ENCODE data around the gene VSTM4. TPM values are rescaled to one million over a fixed set of nuclear protein-coding genes. Genes with fewer than 3 reads are reported as not detected.

The VSTM4 gene
- total RNA-seq, 1 experiment from 2014 or later = not detected

- H3K27me3 Mint-ChIP-seq (ENCODE audit: insufficient read depth, unreplicated experiment) = peaks cover 15% of the 10 kb centered on the region
- no peak overlapping the region for H3K4me3 Mint-ChIP-seq (ENCODE audit: unreplicated experiment)
- POLR2A ChIA-PET = no interaction called here
- no peak overlapping the region for H3K27ac Mint-ChIP-seq (ENCODE audit: unreplicated experiment)
- TF ChIP-seq, protein P1, sequence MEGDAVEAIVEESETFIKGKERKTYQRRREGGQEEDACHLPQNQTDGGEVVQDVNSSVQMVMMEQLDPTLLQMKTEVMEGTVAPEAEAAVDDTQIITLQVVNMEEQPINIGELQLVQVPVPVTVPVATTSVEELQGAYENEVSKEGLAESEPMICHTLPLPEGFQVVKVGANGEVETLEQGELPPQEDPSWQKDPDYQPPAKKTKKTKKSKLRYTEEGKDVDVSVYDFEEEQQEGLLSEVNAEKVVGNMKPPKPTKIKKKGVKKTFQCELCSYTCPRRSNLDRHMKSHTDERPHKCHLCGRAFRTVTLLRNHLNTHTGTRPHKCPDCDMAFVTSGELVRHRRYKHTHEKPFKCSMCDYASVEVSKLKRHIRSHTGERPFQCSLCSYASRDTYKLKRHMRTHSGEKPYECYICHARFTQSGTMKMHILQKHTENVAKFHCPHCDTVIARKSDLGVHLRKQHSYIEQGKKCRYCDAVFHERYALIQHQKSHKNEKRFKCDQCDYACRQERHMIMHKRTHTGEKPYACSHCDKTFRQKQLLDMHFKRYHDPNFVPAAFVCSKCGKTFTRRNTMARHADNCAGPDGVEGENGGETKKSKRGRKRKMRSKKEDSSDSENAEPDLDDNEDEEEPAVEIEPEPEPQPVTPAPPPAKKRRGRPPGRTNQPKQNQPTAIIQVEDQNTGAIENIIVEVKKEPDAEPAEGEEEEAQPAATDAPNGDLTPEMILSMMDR (IDR thresholded peaks at IDR 0.05; ENCODE audit: insufficient read depth in 1 of 2, low read depth in 1 of 2, low read length in 1 of 2, severe bottlenecking in 1 of 2, unreplicated experiment in 1 of 2) = no peak
- H3K9me3 Mint-ChIP-seq (ENCODE audit: unreplicated experiment) = no peaks in the 10 kb centered on the region
- no peaks in the 10 kb centered on the region for H3K4me1 Mint-ChIP-seq (ENCODE audit: low read depth, unreplicated experiment)
- DNase-seq = no peak
- H3K36me3 Mint-ChIP-seq (ENCODE audit: insufficient read depth, unreplicated experiment) = no peaks in the 10 kb centered on the region
- H3K4me1 ChIP-seq = no peaks in the 10 kb centered on the region
- 0 out of 2 replicates have a peak, but pooled peaks cover 6% of the 10 kb centered on the region for H3K9me3 ChIP-seq
- no TSS peak for BruUV-seq (replicated peaks)
- intact Hi-C loops (cut with micrococcal nuclease; ENCODE audit: unreplicated experiment) = no loop called here
- no peak overlapping the region for H3K4me3 ChIP-seq (ENCODE audit: low read depth, low read length)
- CTCF ChIA-PET = no interaction called here
- 0 out of 2 replicates have a peak, but pooled peaks cover 1% of the 10 kb centered on the region for H3K27me3 ChIP-seq (replicated peaks; ENCODE audit: control insufficient read depth, insufficient read depth, low read length)
- H3K36me3 ChIP-seq (ENCODE audit: control insufficient read depth, insufficient read depth, low read length) = no peaks in the 10 kb centered on the region
Measured at GRCh38 chr10:49143249-49143648, 27.9 kb upstream of the VSTM4 start.

GRCh38 chr10:49141541-49142332, 26.4 kb upstream of the VSTM4 start:
- Histone ChIP-seq H3K4me3 (ENCODE audit: low read depth, low read length) (no peak overlapping the region), H3K9me3 (no peaks in the 10 kb centered on the region), H3K4me1 (no peaks in the 10 kb centered on the region), H3K27me3 (replicated peaks; ENCODE audit: control insufficient read depth, insufficient read depth, low read length) (0 out of 2 replicates have a peak, but pooled peaks cover 1% of the 10 kb centered on the region), H3K36me3 (ENCODE audit: control insufficient read depth, insufficient read depth, low read length) (no peaks in the 10 kb centered on the region)
- no peaks in the 10 kb centered on the region for H3K36me3 Mint-ChIP-seq (ENCODE audit: insufficient read depth, unreplicated experiment)
- TF ChIP-seq, protein P1 (IDR thresholded peaks at IDR 0.05; ENCODE audit: insufficient read depth in 1 of 2, low read depth in 1 of 2, low read length in 1 of 2, severe bottlenecking in 1 of 2, unreplicated experiment in 1 of 2) = no peak
- intact Hi-C loops (cut with micrococcal nuclease; ENCODE audit: unreplicated experiment) = no loop called here
- no TSS peak for BruUV-seq (replicated peaks)
- H3K9me3 Mint-ChIP-seq (ENCODE audit: unreplicated experiment) = no peaks in the 10 kb centered on the region
- no peaks in the 10 kb centered on the region for H3K4me1 Mint-ChIP-seq (ENCODE audit: low read depth, unreplicated experiment)
- no peak for DNase-seq
- H3K27me3 Mint-ChIP-seq (ENCODE audit: insufficient read depth, unreplicated experiment) = peaks cover 18% of the 10 kb centered on the region
- ChIA-PET POLR2A (no interaction called here), CTCF (no interaction called here)
- H3K27ac Mint-ChIP-seq (ENCODE audit: unreplicated experiment) = no peak overlapping the region
- no peak overlapping the region for H3K4me3 Mint-ChIP-seq (ENCODE audit: unreplicated experiment)

- intact Hi-C loops (cut with micrococcal nuclease; ENCODE audit: unreplicated experiment) = no loop called here
- ChIA-PET POLR2A (no interaction called here), CTCF (no interaction called here)
- no peak for DNase-seq
- no peaks in the 10 kb centered on the region for H3K4me1 ChIP-seq
- H3K9me3 ChIP-seq = no peaks in the 10 kb centered on the region
- no peaks in the 10 kb centered on the region for H3K4me1 Mint-ChIP-seq (ENCODE audit: low read depth, unreplicated experiment)
- H3K27ac Mint-ChIP-seq (ENCODE audit: unreplicated experiment) = no peak overlapping the region
- TF ChIP-seq, protein P1 (IDR thresholded peaks at IDR 0.05; ENCODE audit: insufficient read depth in 1 of 2, low read depth in 1 of 2, low read length in 1 of 2, severe bottlenecking in 1 of 2, unreplicated experiment in 1 of 2) = no peak
- peaks cover 17% of the 10 kb centered on the region for H3K27me3 Mint-ChIP-seq (ENCODE audit: insufficient read depth, unreplicated experiment)
- no peaks in the 10 kb centered on the region for H3K36me3 Mint-ChIP-seq (ENCODE audit: insufficient read depth, unreplicated experiment)
- H3K9me3 Mint-ChIP-seq (ENCODE audit: unreplicated experiment) = no peaks in the 10 kb centered on the region
- H3K36me3 ChIP-seq (ENCODE audit: control insufficient read depth, insufficient read depth, low read length) = no peaks in the 10 kb centered on the region
- no TSS peak for BruUV-seq (replicated peaks)
- H3K4me3 Mint-ChIP-seq (ENCODE audit: unreplicated experiment) = no peak overlapping the region
- no peak overlapping the region for H3K4me3 ChIP-seq (ENCODE audit: low read depth, low read length)
- H3K27me3 ChIP-seq (replicated peaks; ENCODE audit: control insufficient read depth, insufficient read depth, low read length) = 0 out of 2 replicates have a peak, but pooled peaks cover 1% of the 10 kb centered on the region
Measured at GRCh38 chr10:49140304-49141177, 25.2 kb upstream of the VSTM4 start.
